ENCODE results near the gene NBEAL2. TPM values are rescaled to one million over a fixed set of nuclear protein-coding genes. Genes with fewer than 3 reads are reported as not detected.

NBEAL2 gene
- total RNA-seq, 1 donor from 2014 or later = 14.8 TPM

DNA sequence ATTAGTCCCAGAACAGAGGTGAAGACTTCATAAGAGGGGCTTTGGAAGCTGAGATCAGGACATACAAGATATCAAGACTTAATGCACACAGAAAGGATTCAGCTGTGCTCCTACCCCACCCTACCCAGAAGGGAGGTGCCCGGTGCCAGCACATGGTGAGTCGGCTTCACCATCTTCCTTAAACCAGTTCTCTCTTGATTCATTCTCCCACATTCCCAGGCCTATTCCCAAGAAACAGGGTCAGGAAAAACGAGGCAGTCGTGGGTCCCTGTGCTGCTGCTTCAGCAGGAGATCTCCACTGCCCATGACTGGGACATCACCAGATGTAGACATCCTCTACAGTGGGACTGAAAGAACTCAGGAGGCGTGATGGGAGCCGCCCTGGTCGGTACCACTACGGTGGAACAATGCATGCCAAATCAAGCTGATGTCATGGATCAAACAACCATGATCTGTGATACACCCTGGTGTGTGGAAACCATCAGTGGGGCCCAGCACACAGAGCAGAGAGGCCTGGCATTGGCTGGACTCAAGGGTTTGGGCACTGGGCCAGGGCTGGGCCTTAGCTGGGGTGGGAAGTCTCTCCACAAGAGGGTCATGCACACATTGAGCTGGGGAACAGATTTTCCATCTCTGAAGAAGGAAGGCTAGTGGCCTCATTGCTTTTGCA is 44.8 kb upstream of the NBEAL2 start:
- Mint-ChIP-seq H3K9me3 (ENCODE audit: unreplicated experiment) (no peaks in the 10 kb centered on the region), H3K4me1 (ENCODE audit: low read depth, unreplicated experiment) (peaks cover 44% of the 10 kb centered on the region), H3K36me3 (ENCODE audit: low read depth, unreplicated experiment) (peaks cover 11% of the 10 kb centered on the region), H3K27me3 (ENCODE audit: low read depth, unreplicated experiment) (no peaks in the 10 kb centered on the region), H3K4me3 (ENCODE audit: unreplicated experiment) (no peak overlapping the region), H3K27ac (ENCODE audit: unreplicated experiment) (peak overlapping the region; percentile 84)
- TF ChIP-seq CTCF (IDR thresholded peaks at IDR 0.05; ENCODE audit: insufficient read depth, low read depth, low read length) = no peak
- TF ChIP-seq EZH2 (IDR thresholded peaks at IDR 0.05; ENCODE audit: insufficient read depth, low read length) = no peak
- peaks cover 54% of the 10 kb centered on the region for H3K4me1 ChIP-seq (ENCODE audit: insufficient read depth, low read length)
- no peak overlapping the region for H3K4me3 ChIP-seq (ENCODE audit: insufficient read depth, low read depth, low read length)
- H3K9me3 ChIP-seq (ENCODE audit: insufficient read depth, low read depth, low read length) = no peaks in the 10 kb centered on the region
- DNase-seq (ENCODE audit: low read depth) (no peak), FAIRE-seq (no peak)
- no peak overlapping the region for H2AFZ ChIP-seq (ENCODE audit: low read depth, low read length)
- peak overlapping the region; percentile 23 for H3K9ac ChIP-seq (ENCODE audit: low read length)
- H3K36me3 ChIP-seq (ENCODE audit: insufficient read depth, low read length) = no peaks in the 10 kb centered on the region
- no peaks in the 10 kb centered on the region for H3K27me3 ChIP-seq (ENCODE audit: insufficient read depth, low read length)
- peaks cover 87% of the 10 kb centered on the region for H3K79me2 ChIP-seq (ENCODE audit: insufficient read depth, low read length)
- peaks cover 90% of the 10 kb centered on the region for H4K20me1 ChIP-seq (ENCODE audit: insufficient read depth, low read length)
- H3K4me2 ChIP-seq (ENCODE audit: low read length) = peak overlapping the region; percentile 54
- H3K27ac ChIP-seq (ENCODE audit: low read depth, low read length) = peak overlapping the region; percentile 65

DNA sequence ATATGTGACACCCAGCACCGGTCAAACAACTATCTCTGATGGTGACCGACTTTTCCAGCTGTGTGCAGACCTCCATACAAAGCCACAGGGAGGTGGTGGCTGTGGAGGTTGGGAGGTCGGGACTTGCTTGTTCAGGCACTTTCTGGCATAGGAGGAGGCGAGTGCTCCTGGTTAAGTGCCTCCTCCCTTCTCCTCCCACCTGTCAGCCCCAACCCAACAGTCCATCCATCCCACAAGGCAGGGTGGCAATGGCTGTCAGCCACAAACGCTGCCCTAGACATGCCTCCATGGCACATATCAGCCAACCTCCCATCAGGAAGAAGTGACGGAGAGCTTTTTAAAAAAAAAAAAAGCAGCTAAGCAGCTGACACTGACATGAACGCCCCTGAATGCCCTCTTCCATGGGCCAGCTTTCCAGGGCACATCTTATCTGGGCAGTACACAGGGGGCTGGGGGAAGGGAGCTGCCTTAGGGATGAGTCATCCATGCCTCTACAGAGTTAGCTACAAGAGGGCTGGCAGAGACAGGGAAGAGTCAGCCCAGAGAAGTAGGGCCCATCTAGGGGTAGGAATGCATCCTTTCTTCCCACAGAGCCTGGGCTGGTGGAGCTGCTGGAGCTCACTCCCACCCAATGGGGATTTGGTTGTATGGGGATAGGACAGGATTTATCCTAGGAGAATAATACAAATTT is 44.2 kb upstream of the NBEAL2 start:
- Histone ChIP-seq H3K27ac (ENCODE audit: low read depth, low read length) (peak overlapping the region; percentile 65), H3K4me3 (ENCODE audit: insufficient read depth, low read depth, low read length) (no peak overlapping the region), H4K20me1 (ENCODE audit: insufficient read depth, low read length) (peaks cover 92% of the 10 kb centered on the region), H2AFZ (ENCODE audit: low read depth, low read length) (no peak overlapping the region), H3K4me1 (ENCODE audit: insufficient read depth, low read length) (peaks cover 51% of the 10 kb centered on the region), H3K9me3 (ENCODE audit: insufficient read depth, low read depth, low read length) (no peaks in the 10 kb centered on the region), H3K79me2 (ENCODE audit: insufficient read depth, low read length) (peaks cover 88% of the 10 kb centered on the region), H3K4me2 (ENCODE audit: low read length) (peak overlapping the region; percentile 54), H3K27me3 (ENCODE audit: insufficient read depth, low read length) (no peaks in the 10 kb centered on the region), H3K9ac (ENCODE audit: low read length) (peak overlapping the region; percentile 23), H3K36me3 (ENCODE audit: insufficient read depth, low read length) (no peaks in the 10 kb centered on the region)
- Mint-ChIP-seq H3K4me1 (ENCODE audit: low read depth, unreplicated experiment) (peaks cover 45% of the 10 kb centered on the region), H3K27me3 (ENCODE audit: low read depth, unreplicated experiment) (no peaks in the 10 kb centered on the region), H3K27ac (ENCODE audit: unreplicated experiment) (peak overlapping the region; percentile 84), H3K9me3 (ENCODE audit: unreplicated experiment) (no peaks in the 10 kb centered on the region), H3K36me3 (ENCODE audit: low read depth, unreplicated experiment) (peaks cover 14% of the 10 kb centered on the region), H3K4me3 (ENCODE audit: unreplicated experiment) (peak overlapping the region; percentile 48)
- TF ChIP-seq EZH2 (IDR thresholded peaks at IDR 0.05; ENCODE audit: insufficient read depth, low read length) = no peak
- peak; percentile 78 for TF ChIP-seq CTCF (IDR thresholded peaks at IDR 0.05; ENCODE audit: insufficient read depth, low read depth, low read length)
- FAIRE-seq = peak; percentile 75
- DNase-seq (ENCODE audit: low read depth) = peak; percentile 95

Data from astrocyte (in vitro differentiated cells and primary cell).